Liver (tissue), 9 donors: Measurements from ENCODE around the gene GTF2IRD1. TPM values are rescaled to one million over a fixed set of nuclear protein-coding genes. Genes with fewer than 3 reads are reported as not detected.
"Not testable (repeated sequence)": the region's sequence is repeated elsewhere in the genome, so short reads cannot be mapped to it uniquely, and the experiment has no call there.

Experiments
- DNase-seq: peaks from one replicate; pipeline ENCODE4 v3.0.0-alpha.2; 2017; ENCODE audit warnings: low spot score
- H3K27ac ChIP-seq, 2 donors: one replicate each; pipeline ENCODE4 v1.7.0; 2013; ENCODE audit warnings: inconsistent platforms in 2 of 2, low read length in 2 of 2, control low read depth in 1 of 2, low read depth in 1 of 2, mild to moderate bottlenecking in 1 of 2
- H3K27me3 ChIP-seq, 4 donors: one replicate each; pipeline versions ENCODE4 v1.6.1 to v1.7.0; 2013; ENCODE audit warnings: low read length in 3 of 4, inconsistent platforms in 1 of 4, mild to moderate bottlenecking in 1 of 4, moderate library complexity in 1 of 4; ENCODE audit not compliant: control insufficient read depth in 4 of 4, insufficient read depth in 4 of 4
- H3K36me3 ChIP-seq, 4 donors: one replicate each; pipeline versions ENCODE4 v1.6.1 to v1.7.0; 2013; ENCODE audit warnings: low read length in 3 of 4, mild to moderate bottlenecking in 3 of 4, low read depth in 1 of 4, moderate library complexity in 1 of 4; ENCODE audit not compliant: control insufficient read depth in 4 of 4, insufficient read depth in 3 of 4
- H3K4me1 ChIP-seq, 4 donors: one replicate each; pipeline versions ENCODE4 v1.6.1 to v1.7.0; 2013; ENCODE audit warnings: low read length in 3 of 4, mild to moderate bottlenecking in 3 of 4, moderate library complexity in 1 of 4; ENCODE audit not compliant: control insufficient read depth in 4 of 4, insufficient read depth in 4 of 4
- H3K4me3 ChIP-seq, 3 donors: one replicate each; pipeline versions ENCODE4 v1.6.1 to v1.7.0; 2013; ENCODE audit warnings: low read length in 3 of 3, control low read depth in 1 of 3, low read depth in 1 of 3, mild to moderate bottlenecking in 1 of 3
- H3K9ac ChIP-seq, 2 donors: one replicate each; pipeline ENCODE4 v1.7.0; 2013; ENCODE audit warnings: low read length in 2 of 2, mild to moderate bottlenecking in 2 of 2, moderate library complexity in 2 of 2, control low read depth in 1 of 2, low read depth in 1 of 2
- H3K9me3 ChIP-seq, 4 donors: one replicate each; pipeline versions ENCODE4 v1.6.1 to v1.7.0; 2013; ENCODE audit warnings: low read length in 3 of 4; ENCODE audit not compliant: control insufficient read depth in 4 of 4
- CTCF ChIP-seq: fragments of 150-350 bp; IDR thresholded peaks from 2 replicates; pipeline ENCODE4 v1.5.1; 2017; ENCODE audit warnings: improper control_type of control experiment, low read depth, low read length; ENCODE audit not compliant: missing input control
- EGR1 ChIP-seq, 2 donors: IDR thresholded peaks; 2 replicates each; pipeline ENCODE4 v1.6.1; 2016 to 2018; ENCODE audit warnings: antibody characterized with exemption in 2 of 2, low read depth in 2 of 2
- FOXA1 ChIP-seq: IDR thresholded peaks from 2 replicates; pipeline ENCODE4 v1.6.1; 2016; ENCODE audit warnings: antibody characterized with exemption
- FOXA2 ChIP-seq: IDR thresholded peaks from 2 replicates; pipeline ENCODE4 v1.6.1; 2016; ENCODE audit warnings: antibody characterized with exemption
- GABPA ChIP-seq, 2 donors: IDR thresholded peaks in 1 of 2; conservative IDR thresholded peaks in 1 of 2; 2 replicates each; pipeline ENCODE4 v1.6.1; 2016; ENCODE audit warnings: antibody characterized with exemption in 2 of 2, mild to moderate bottlenecking in 1 of 2, moderate library complexity in 1 of 2
- HNF4G ChIP-seq: IDR thresholded peaks from 2 replicates; pipeline ENCODE4 v1.6.1; 2016; ENCODE audit warnings: antibody characterized with exemption
- JUND ChIP-seq, 2 donors: IDR thresholded peaks; 2 replicates each; pipeline ENCODE4 v1.6.1; 2016; ENCODE audit warnings: antibody characterized with exemption in 2 of 2
- MAX ChIP-seq: IDR thresholded peaks from 2 replicates; pipeline ENCODE4 v1.6.1; 2016; ENCODE audit warnings: antibody characterized with exemption
- RAD21 ChIP-seq, 2 donors: IDR thresholded peaks; 2 replicates each; pipeline ENCODE4 v1.6.1; 2016; ENCODE audit warnings: antibody characterized with exemption in 2 of 2, mild to moderate bottlenecking in 2 of 2
- REST ChIP-seq: IDR thresholded peaks from 2 replicates; pipeline ENCODE4 v1.6.1; 2016; ENCODE audit warnings: antibody characterized with exemption, mild to moderate bottlenecking
- RXRA ChIP-seq, 2 donors: IDR thresholded peaks; 2 replicates each; pipeline ENCODE4 v1.6.1; 2017 to 2018; ENCODE audit warnings: antibody characterized with exemption in 2 of 2, mild to moderate bottlenecking in 1 of 2
- SP1 ChIP-seq: IDR thresholded peaks from 2 replicates; pipeline ENCODE4 v1.6.1; 2018; ENCODE audit warnings: antibody characterized with exemption, mild to moderate bottlenecking
- TAF1 ChIP-seq: conservative IDR thresholded peaks from 2 replicates; pipeline ENCODE4 v1.6.1; 2016; ENCODE audit warnings: antibody characterized with exemption, mild to moderate bottlenecking
- YY1 ChIP-seq: IDR thresholded peaks from 2 replicates; pipeline ENCODE4 v1.6.1; 2016; ENCODE audit warnings: antibody characterized with exemption, mild to moderate bottlenecking
- WGBS: extraction: QIAGEN DNeasy Blood & Tissue Kit; methylation state at CpG from one replicate; pipeline ENCODE4 v1.1.7; 2013; 5-methylcytosine and 5-hydroxymethylcytosine counted together
- polyA plus RNA-seq, 2 donors: library from polyadenylated mRNA; stranded (reverse) in 1 of 2; unstranded in 1 of 2; fragments of 200-250 nt in 1 of 2; fragments of >200 nt in 1 of 2; fragmentation: Nextera tagmentation in 1 of 2; extraction: Ambion mirVana in 1 of 2; gene quantifications; one replicate each; pipeline versions ENCODE4 v1.2.1 to v1.2.3, GENCODE V29; 2013 to 2015
- total RNA-seq, 2 donors: library from RNA; depleted of rRNA; stranded (reverse); fragments of >200 nt; gene quantifications; one replicate each; pipeline ENCODE4 v1.2.3, GENCODE V29; 2014
- TF ChIP-seq, protein P1 (sequence below): IDR thresholded peaks from 2 replicates; pipeline ENCODE4 v1.6.1; 2016; ENCODE audit warnings: antibody characterized with exemption
- donor health status: healthy.
- donor health status: healthy.
- donor health status: healthy.
- donor health status: healthy.
- donor health status: healthy.

GTF2IRD1 gene
- total and polyA plus RNA-seq, 4 donors, result 2.0 to 7.4 (median 3.3) TPM

DNA sequence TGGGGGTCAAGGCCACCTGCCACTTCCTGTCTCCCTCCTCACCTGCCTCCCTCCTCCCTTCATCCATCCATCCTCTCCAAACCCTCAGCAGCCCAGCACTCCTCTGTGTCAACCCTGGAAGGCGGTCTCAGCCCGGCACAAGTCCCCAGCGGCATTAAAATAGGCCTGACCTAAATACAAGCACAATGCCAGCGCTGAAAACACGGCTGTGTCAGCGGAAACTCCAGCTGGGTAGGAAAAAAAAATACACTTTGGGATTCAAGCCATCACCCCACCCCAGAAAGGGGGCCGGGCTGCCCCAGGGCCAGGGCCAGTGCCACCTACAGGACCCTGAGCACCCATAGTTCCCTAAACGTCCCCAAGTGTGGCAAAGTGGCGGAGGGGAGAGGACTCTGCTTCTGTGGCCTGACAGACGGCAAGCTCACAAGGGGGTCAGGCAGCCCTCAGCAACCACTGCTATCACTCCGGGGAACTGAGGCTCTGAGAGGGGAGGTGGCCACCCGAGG, 22.7 kb upstream of the GTF2IRD1 start (continued):
- TF ChIP-seq GABPA (IDR thresholded peaks at IDR 0.05 in 1 of 2, conservative IDR thresholded peaks at IDR 0.05 in 1 of 2) (no peak), RAD21 (IDR thresholded peaks at IDR 0.05) (no peak)

GRCh38 chr7:74437291-74437571, 16.5 kb upstream of the GTF2IRD1 start:
- not testable (repeated sequence) for DNase-seq, H3K27ac ChIP-seq, H3K9me3 ChIP-seq, H3K4me1 ChIP-seq, H3K27me3 ChIP-seq, H3K36me3 ChIP-seq, H3K9ac ChIP-seq, H3K4me3 ChIP-seq
- 93% methylated on average over 1 of the region's 1 CpG for whole genome bisulfite sequencing

DNA sequence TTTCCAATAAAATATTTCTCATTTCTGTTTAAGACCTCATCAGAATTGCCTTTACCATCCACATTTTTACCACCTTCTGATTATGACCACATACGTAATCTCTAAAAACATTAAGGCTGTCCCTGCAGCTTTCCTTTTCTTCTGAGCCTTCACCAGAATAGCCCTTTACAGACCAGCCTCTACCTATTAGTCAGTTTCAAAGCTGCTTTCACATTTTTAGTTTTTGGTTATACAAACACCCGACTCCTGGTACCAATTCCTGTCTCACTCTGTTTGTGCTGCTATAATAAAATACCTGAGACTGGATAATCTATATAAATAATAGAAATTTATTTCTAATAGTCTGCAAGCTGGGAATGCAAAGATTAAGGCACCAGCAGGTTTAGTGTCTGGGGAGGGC, 15.4 kb upstream of the GTF2IRD1 start:
- no peak overlapping the region for H3K9ac ChIP-seq
- no peak for TF ChIP-seq MAX
- no peak for TF ChIP-seq TAF1
- no peak for TF ChIP-seq JUND (IDR thresholded peaks at IDR 0.05)
- no peak for TF ChIP-seq SP1
- TF ChIP-seq RAD21 (IDR thresholded peaks at IDR 0.05), result no peak
- TF ChIP-seq YY1, result no peak
- TF ChIP-seq RXRA (IDR thresholded peaks at IDR 0.05), result no peak
- TF ChIP-seq, protein P1, sequence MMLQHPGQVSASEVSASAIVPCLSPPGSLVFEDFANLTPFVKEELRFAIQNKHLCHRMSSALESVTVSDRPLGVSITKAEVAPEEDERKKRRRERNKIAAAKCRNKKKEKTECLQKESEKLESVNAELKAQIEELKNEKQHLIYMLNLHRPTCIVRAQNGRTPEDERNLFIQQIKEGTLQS, result no peak
- TF ChIP-seq FOXA2, result no peak
- no peak for TF ChIP-seq FOXA1
- no peak for TF ChIP-seq CTCF
- H3K9me3 ChIP-seq, result peaks cover 0 to 4% (median 0%) of the 10 kb centered on the region in 4 donors
- no peaks in the 10 kb centered on the region for H3K36me3 ChIP-seq
- H3K27me3 ChIP-seq, result no peaks in the 10 kb centered on the region
- H3K27ac ChIP-seq, result no peak overlapping the region
- H3K4me3 ChIP-seq, result no peak overlapping the region
- WGBS, result 97% methylated on average over 2 of the region's 2 CpGs
- no peak for DNase-seq
- H3K4me1 ChIP-seq, result no peaks in the 10 kb centered on the region

DNA sequence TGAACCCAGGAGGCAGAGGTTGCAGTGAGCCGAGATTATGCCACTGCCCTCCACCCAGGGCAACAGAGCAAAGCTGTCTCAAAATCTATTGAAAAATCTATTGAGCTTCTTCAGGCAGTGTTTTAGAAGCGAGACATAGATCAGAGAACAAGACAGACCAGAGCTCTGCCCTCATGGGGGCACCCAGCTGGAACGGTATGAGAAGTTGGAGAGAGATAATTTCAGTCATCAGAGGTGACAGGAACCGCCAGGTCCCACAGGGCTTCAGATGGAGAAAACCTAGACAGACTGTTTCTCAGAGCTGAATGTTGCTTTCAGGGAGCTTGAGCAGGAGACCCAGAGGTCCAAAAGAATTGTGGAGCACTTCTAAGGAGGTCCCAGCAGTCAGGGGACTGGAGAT, 14.2 kb upstream of the GTF2IRD1 start:
- no peak for TF ChIP-seq REST
- no peak for TF ChIP-seq EGR1 (IDR thresholded peaks at IDR 0.05; ENCODE audit: low read depth in 2 of 2)
- no peak for TF ChIP-seq JUND (IDR thresholded peaks at IDR 0.05)
- TF ChIP-seq CTCF, result no peak
- no peak for TF ChIP-seq MAX
- TF ChIP-seq GABPA (IDR thresholded peaks at IDR 0.05 in 1 of 2, conservative IDR thresholded peaks at IDR 0.05 in 1 of 2), result no peak
- TF ChIP-seq HNF4G, result no peak
- TF ChIP-seq FOXA2, result no peak
- DNase-seq, result no peak
- Histone ChIP-seq H3K36me3 (no peaks in the 10 kb centered on the region), H3K4me3 (no peak overlapping the region), H3K27me3 (no peaks in the 10 kb centered on the region), H3K27ac (no peak overlapping the region), H3K9me3 (peaks cover 0 to 4% (median 0%) of the 10 kb centered on the region in 4 donors), H3K4me1 (no peaks in the 10 kb centered on the region), H3K9ac (no peak overlapping the region)
- 95% methylated on average over 4 of the region's 4 CpGs for WGBS

GRCh38 chr7:74440143-74440542, 13.6 kb upstream of the GTF2IRD1 start:
- H3K9me3 ChIP-seq, H3K9ac ChIP-seq, H3K4me3 ChIP-seq, H3K36me3 ChIP-seq, DNase-seq, H3K4me1 ChIP-seq, H3K27ac ChIP-seq, H3K27me3 ChIP-seq: not testable (repeated sequence)
- 98% methylated on average over 3 of the region's 3 CpGs for WGBS
